Kidney glomerular epithelial cell (primary cell): ENCODE measurements around the gene NAA35.
"Not testable (repeated sequence)": the region's sequence is repeated elsewhere in the genome, so short reads cannot be mapped to it uniquely, and the experiment has no call there.

ENCODE experiments used
- DNase-seq: peaks from one replicate; lab custom pipeline; 2025; lab: John Stamatoyannopoulos, UW

Gene NAA35

DNA sequence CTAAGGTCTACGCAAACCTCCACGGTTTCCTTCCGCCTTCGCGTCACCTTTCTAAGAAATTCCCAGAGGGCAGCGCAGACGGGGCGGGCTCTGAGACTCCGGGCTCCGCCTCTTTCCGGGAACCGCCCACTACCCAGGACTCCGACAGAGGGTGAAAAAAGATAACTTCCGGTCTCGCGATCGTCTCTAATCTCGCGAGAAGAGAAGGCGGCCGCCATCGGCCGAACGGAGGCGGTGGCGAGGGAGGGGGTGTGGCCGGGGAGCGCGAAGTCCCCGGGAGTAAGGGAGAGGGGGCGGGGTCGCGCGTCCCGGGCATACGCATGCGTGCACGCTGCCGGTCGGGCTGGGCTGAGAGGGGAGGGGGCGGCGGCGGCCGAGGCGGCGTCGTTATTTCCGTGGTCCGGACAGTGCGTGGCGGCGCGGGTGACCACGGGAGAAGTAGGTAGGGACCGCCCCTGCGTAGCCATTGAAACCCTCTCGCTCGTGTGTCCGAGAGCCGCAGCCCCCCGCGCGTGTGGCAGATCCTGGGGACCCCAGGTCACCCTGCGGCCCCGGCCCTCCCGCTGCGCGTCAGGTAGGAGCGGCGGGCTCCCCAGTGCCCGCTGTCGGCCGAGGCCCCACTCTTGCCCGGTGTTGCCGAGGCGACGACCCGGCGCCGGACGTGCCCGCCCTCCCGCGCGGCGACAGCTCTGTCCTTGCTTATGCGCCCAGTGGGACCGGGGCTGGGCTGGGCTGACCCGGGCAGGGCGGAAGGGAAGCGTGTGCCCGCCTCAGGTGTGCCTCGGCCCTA, at the start of gene NAA35:
NAA35 (plus strand) TSS at position 315 of the 790 bp plus-strand sequence. CDS start 1,014 bp downstream, outside the sequence.
- peak; percentile 96 for DNase-seq

GRCh38 chr9:85892401-85892800, 48.5 kb upstream of the NAA35 start:
- DNase-seq = no peak

DNA sequence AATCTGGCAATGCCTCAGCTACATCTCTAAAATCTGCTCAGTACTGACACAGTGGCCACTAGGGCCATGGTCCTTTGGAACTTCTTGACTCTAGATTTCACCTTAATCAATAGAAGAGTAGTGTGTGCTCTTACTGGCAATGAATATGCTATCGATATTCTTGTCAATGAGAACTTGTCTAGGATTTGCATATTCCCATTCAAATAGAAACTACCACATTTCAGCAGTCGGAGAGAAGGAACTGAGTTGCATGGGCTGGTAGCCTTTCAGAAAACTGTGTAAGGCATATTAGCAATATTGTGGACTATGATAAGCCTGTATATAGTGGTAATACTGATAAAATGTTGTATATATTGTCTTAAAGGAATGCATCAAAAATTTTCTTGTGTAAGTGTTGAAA, 45.3 kb upstream of the NAA35 start:
- no peak for DNase-seq

DNA sequence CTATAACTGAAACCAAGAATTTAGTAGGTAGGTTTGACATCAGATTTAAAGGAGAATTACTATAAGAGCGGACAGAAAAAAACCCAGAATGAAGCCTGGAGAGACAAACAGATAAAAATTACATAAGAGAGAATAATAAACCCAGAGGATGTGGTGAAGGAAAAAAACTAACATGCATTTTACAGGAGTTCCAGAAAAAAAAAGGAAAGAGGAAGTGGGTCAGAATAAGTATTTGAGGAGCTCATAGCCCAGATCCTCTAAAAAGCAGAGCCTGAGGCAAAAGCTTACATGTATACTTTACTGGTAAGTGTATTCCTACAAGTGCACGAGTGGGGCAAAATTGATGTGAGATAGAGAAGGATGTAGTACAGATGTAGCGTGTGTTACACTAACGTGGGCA, 43.1 kb upstream of the NAA35 start:
- DNase-seq = no peak

GRCh38 chr9:85898332-85898731, 42.6 kb upstream of the NAA35 start:
- no peak for DNase-seq

GRCh38 chr9:85899388-85899787, 41.6 kb upstream of the NAA35 start:
- DNase-seq = no peak

DNA sequence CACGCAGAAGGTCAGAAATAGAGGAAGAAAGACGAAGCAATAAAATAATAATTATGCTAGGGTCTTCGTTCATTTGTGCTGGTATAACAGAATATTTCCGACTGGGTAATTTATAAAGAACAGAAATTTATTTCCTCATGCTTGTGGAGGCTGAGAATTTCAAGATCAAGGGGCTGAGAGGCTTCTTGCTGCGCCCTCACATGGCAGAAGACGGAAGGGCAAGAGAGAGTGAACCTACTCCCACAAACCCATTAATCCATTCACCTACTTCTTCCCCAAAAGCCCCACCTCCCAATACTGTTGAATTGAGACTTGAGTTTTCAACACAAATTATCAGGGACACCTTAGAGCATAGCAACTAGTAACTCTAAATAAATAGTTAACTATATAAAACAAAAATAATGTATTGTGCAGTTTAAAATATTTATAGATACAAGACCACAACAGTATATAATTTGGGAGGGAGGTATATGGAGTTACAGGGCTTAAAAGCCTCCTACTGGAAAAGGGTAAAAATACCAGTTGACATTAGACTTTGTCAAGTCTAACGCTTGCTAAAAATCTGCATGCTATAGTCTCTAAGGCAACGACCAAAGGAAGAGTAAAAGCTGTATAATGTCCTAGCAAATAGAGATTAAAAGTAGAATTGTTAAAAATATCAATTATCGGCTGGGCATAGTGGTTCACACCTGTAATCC, 40.3 kb upstream of the NAA35 start:
- peak; percentile 41 for DNase-seq

DNA sequence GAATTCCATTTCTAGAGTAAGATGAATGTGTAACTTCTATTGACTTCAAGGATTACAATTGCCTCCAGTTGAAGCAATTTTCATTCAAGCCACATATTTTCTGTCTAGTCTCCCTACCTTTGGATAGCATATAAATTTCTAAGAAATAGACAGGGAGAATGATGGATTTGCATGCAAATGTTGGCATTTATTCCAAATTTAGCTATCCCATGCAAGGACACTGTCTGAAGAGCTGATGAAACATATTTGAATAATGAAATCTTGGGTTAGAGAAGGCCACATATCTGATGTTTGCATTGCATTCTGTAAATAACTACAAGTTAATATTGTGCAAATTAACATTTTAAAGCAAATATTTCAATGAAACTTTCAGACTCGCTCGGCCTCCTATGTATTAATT, 36.0 kb upstream of the NAA35 start:
- no peak for DNase-seq

GRCh38 chr9:85905957-85906356, 35.0 kb upstream of the NAA35 start:
- no peak for DNase-seq

- no peak for DNase-seq
Observed at GRCh38 chr9:85909390-85909789, 31.6 kb upstream of the NAA35 start.

GRCh38 chr9:85914108-85914507, 26.8 kb upstream of the NAA35 start:
- no peak for DNase-seq

- no peak for DNase-seq
Observed at GRCh38 chr9:85917756-85918155, 23.2 kb upstream of the NAA35 start.

- no peak for DNase-seq
Observed at GRCh38 chr9:85925493-85925892, 15.5 kb upstream of the NAA35 start.

GRCh38 chr9:85927076-85927475, 13.9 kb upstream of the NAA35 start:
- DNase-seq = no peak

DNA sequence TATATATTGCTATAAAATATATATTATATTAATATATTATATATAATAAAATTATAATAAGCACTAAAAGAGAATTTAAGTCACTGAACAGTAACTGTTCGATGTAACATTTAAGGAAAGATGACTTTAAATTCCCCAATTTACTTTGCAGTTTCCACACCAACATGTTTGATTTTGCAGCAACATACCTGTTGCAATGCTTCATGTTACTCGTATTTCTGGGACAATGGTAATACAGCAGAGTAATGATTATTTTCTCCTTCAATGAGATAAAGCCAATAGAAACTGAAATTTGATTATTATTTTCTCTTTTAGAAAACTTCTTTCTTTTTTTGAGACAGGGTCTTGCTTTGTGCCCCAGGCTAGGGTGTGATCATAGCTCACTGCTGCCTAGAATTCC, 9.5 kb upstream of the NAA35 start:
- DNase-seq = no peak

- DNase-seq = not testable (repeated sequence)
Observed at GRCh38 chr9:85935950-85936349, 5.0 kb upstream of the NAA35 start.

- no peak for DNase-seq
Observed at GRCh38 chr9:85940275-85940831, 593 bp upstream of the NAA35 start.

DNA sequence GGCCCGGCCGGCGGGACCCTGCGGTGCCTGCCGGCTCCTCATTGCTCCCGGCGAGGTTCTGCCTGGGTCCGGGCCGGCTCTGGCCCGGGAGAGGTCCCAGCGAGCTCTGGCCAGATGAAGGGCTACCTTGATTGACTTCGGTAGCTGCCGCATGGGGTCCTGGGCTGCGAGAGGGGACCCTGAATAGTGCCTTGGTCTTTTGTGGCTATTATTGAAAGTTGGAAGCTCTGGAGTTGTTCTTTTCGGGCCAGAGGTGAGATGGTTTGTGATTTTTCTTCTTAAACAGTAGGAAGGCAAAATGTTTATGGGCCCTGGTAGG, 635 bp downstream of the NAA35 start:
- DNase-seq = peak; percentile 12

GRCh38 chr9:85941966-85942912, 1.3 kb downstream of the NAA35 start:
- no peak for DNase-seq

DNA sequence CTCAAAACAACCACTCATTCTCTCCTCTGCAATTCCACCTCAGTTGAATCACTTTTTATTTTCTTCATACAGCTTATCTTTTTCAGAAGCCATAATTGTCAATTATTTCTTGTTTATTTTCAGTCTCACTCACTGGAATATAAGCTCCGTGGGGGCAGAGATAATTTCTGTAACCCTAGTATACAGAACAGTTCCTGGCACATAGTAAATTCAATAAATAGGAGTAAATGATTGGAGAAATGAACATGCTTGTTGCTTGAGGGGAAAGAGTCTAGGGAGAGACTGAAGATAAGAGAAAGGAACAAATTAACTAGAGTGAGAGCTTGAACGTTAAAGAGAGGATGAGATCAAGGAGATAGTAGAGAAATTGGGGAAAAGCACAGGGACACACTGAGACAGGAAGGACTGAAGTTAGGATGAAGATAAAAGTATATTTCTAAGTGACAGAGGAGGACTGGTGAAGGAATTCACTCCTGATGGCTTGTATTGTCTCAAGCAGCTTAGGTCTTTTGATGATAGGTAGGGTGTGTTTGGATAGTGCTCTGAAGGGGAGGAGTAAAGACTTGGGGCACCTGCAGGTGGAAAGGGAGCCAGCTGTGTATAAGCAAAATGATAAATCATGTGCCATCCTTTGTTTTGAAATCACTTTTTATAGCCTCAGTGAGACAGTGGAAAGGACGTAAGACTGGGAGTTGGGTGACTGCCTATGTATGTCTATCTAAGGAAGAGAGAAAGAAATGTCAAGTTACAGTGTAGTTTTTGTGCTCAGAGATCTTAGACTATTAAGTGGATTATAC, 2.2 kb downstream of the NAA35 start:
- no peak for DNase-seq

GRCh38 chr9:85943757-85944430, 2.9 kb downstream of the NAA35 start:
- DNase-seq = no peak
